ENCODE data around the gene WWOX.

Gene WWOX

DNA sequence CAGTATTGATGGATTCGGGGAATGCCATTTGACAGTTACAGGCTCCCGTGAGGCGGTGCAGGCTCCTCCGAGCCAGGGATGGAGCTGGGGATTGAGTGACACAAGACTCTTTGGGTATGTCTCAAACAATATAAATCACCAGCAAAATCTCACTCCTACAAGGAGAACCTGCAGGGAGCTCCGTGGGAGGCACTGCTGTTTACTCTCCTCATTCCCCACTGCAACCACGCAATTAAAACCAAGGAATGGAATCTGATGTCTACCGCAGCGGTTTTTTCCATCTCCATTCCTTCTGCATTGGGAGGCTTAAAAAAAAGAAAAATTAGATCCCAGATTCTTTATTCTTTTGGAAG lies 157.9 kb downstream of the WWOX start:
- TF ChIP-seq, protein P1, sequence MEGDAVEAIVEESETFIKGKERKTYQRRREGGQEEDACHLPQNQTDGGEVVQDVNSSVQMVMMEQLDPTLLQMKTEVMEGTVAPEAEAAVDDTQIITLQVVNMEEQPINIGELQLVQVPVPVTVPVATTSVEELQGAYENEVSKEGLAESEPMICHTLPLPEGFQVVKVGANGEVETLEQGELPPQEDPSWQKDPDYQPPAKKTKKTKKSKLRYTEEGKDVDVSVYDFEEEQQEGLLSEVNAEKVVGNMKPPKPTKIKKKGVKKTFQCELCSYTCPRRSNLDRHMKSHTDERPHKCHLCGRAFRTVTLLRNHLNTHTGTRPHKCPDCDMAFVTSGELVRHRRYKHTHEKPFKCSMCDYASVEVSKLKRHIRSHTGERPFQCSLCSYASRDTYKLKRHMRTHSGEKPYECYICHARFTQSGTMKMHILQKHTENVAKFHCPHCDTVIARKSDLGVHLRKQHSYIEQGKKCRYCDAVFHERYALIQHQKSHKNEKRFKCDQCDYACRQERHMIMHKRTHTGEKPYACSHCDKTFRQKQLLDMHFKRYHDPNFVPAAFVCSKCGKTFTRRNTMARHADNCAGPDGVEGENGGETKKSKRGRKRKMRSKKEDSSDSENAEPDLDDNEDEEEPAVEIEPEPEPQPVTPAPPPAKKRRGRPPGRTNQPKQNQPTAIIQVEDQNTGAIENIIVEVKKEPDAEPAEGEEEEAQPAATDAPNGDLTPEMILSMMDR (IDR thresholded peaks at IDR 0.05; ENCODE audit: low read depth, low read length), result no peak
- TF ChIP-seq POLR2A (IDR thresholded peaks at IDR 0.05; ENCODE audit: extremely low read depth, insufficient read length) (no peak), MYC (IDR thresholded peaks at IDR 0.05; ENCODE audit: low read depth, low read length) (no peak)
- TF ChIP-seq, protein P2, sequence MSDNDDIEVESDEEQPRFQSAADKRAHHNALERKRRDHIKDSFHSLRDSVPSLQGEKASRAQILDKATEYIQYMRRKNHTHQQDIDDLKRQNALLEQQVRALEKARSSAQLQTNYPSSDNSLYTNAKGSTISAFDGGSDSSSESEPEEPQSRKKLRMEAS (IDR thresholded peaks at IDR 0.05; ENCODE audit: low read depth, low read length), result no peak
- DNase-seq (ENCODE audit: low read depth), result no peak
- no peak overlapping the region for H3K4me3 ChIP-seq (ENCODE audit: low read depth, low read length)

DNA sequence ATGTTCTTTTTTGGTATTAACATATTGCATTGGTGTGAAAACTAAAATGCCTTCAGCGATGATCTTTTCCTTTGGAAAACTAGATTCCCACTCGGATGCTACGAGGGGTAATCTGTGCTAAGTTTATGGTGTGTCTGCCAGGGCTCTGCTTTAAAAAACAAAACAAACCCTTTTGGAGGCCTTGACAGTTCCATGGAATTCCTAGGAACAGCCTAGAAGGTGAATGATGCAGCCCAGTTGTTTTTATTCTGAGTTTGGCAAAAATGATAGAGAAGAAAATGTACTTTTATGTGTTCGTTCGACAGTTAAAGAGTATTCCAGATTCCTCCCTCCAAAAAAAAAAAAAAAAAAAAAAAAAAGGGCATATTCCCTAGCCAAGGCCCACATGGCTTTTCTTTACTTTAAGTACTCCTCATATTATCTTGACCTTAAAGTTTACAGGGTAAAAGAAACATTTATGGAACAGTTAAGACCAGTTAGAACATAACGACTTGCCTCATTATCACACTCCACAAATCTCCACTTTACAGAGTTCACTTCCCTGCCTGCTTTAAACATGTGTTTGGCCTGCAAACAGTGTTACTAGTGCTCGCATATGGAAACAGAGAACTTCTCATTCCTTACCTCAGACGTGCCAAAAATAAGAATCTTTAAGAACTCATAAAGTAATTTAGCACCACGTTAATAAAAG lies 159.1 kb downstream of the WWOX start:
- no peak for DNase-seq (ENCODE audit: low read depth)
- TF ChIP-seq MYC (IDR thresholded peaks at IDR 0.05; ENCODE audit: low read depth, low read length) (no peak), POLR2A (IDR thresholded peaks at IDR 0.05; ENCODE audit: extremely low read depth, insufficient read length) (no peak)
- TF ChIP-seq, protein P1 (IDR thresholded peaks at IDR 0.05; ENCODE audit: low read depth, low read length), result no peak
- TF ChIP-seq, protein P2 (IDR thresholded peaks at IDR 0.05; ENCODE audit: low read depth, low read length), result no peak
- H3K4me3 ChIP-seq (ENCODE audit: low read depth, low read length), result no peak overlapping the region

DNA sequence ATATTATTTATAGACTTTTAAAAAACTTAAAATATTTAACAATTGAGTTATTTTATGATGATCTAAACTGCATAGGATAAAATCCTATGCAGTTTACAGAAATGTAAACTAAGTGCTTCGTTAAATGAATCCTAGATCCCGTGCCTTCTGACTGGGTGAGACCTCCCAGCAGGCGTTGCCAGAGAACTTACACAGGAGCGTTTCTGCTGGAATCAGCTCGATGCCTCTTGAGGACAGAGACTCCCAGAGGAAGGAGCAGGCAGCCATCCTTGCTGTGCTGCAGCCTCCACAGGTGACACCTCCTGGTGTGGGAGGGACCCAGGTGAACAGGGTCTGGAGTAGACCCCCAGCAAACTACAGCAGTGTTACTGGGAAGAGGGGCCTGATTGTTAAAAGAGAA lies 160.4 kb downstream of the WWOX start:
- no peak for DNase-seq (ENCODE audit: low read depth)
- TF ChIP-seq, protein P1 (IDR thresholded peaks at IDR 0.05; ENCODE audit: low read depth, low read length), result no peak
- TF ChIP-seq, protein P2 (IDR thresholded peaks at IDR 0.05; ENCODE audit: low read depth, low read length), result no peak
- no peak for TF ChIP-seq MYC (IDR thresholded peaks at IDR 0.05; ENCODE audit: low read depth, low read length)
- no peak for TF ChIP-seq POLR2A (IDR thresholded peaks at IDR 0.05; ENCODE audit: extremely low read depth, insufficient read length)

DNA sequence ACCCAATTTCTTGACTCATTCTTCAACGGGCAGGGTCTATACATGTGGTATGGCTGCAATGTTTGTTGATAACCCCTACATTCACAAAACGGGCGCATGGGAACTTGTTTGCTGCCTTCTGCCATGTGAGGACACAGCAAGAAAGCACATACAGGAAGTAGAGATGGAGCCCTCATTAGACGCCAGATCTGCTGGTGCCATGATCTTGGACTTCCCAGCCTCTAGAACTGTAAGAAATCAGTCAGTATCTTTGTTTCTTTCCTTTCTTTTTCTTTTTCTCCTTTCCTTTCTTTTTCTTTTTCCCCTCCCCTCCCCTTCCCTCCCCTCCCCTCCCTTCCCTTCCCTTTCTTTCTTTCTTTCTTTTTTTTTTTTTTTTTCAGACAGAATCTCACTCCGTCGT lies 165.2 kb downstream of the WWOX start:
- H3K4me3 ChIP-seq (ENCODE audit: low read depth, low read length), result no peak overlapping the region
- no peak for DNase-seq (ENCODE audit: low read depth)
- TF ChIP-seq MYC (IDR thresholded peaks at IDR 0.05; ENCODE audit: low read depth, low read length), result no peak
- TF ChIP-seq, protein P1 (IDR thresholded peaks at IDR 0.05; ENCODE audit: low read depth, low read length), result no peak
- TF ChIP-seq, protein P2 (IDR thresholded peaks at IDR 0.05; ENCODE audit: low read depth, low read length), result no peak
- TF ChIP-seq POLR2A (IDR thresholded peaks at IDR 0.05; ENCODE audit: extremely low read depth, insufficient read length), result no peak

More for the DNA sequence above, 160.4 kb downstream of the WWOX start:
- no peak overlapping the region for H3K4me3 ChIP-seq (ENCODE audit: low read depth, low read length)

DNA sequence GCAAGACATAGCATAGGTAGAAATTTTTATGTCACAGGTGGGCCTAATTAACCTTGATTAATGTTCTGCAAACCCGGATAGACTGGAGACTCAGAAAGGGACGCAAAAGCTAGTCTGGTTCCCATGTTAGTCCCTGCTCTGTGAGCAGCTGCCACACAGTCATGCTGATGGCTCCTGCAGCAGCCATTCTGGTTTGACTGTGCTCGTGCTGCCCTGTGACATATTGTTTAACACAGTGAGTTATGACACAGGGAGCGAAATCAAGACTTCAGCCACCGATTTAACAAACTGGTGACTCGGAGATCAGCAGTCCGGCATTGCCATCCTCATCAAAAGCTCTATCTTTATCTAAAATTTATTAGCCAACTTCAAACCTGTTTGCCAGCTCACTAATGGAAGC lies 169.8 kb downstream of the WWOX start:
- TF ChIP-seq, protein P1 (IDR thresholded peaks at IDR 0.05; ENCODE audit: low read depth, low read length), result no peak
- no peak for TF ChIP-seq POLR2A (IDR thresholded peaks at IDR 0.05; ENCODE audit: extremely low read depth, insufficient read length)
- TF ChIP-seq MYC (IDR thresholded peaks at IDR 0.05; ENCODE audit: low read depth, low read length), result no peak
- TF ChIP-seq, protein P2 (IDR thresholded peaks at IDR 0.05; ENCODE audit: low read depth, low read length), result no peak
- no peak for DNase-seq (ENCODE audit: low read depth)
- H3K4me3 ChIP-seq (ENCODE audit: low read depth, low read length), result no peak overlapping the region

Data from NB4 (cell line).